EL (cell line): ENCODE data around the gene HNRNPLL.

Source experiments
- DNase-seq: peaks from one replicate; pipeline ENCODE4 v3.0.0-alpha.2; 2016

Gene HNRNPLL

GRCh38 chr2:38590053-38590452 is 12.7 kb downstream of the HNRNPLL start:
- DNase-seq = no peak

DNA sequence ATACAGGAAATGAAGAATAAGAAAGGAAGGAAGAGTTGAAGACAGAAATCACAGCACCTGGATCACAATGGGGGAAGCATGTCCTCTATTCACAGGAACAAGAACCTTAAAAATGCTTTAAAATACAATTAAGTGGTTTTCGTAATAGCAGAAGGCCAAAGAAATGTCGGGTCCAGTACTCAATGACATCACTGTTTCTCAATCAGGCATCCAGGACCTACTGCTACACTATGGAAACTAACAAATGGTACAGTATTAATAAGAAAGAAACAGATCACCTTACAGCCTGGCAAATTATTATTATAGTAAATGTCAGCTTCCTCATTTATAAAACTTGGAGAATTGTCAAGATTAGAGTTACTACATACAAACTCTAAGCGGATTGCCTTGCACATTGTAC is 15.8 kb downstream of the HNRNPLL start:
- DNase-seq = no peak

- no peak for DNase-seq
These were observed 17.8 kb downstream of the HNRNPLL start for GRCh38 chr2:38584881-38585280.

- no peak for DNase-seq
These were observed 18.7 kb downstream of the HNRNPLL start for GRCh38 chr2:38583994-38584393.

DNA sequence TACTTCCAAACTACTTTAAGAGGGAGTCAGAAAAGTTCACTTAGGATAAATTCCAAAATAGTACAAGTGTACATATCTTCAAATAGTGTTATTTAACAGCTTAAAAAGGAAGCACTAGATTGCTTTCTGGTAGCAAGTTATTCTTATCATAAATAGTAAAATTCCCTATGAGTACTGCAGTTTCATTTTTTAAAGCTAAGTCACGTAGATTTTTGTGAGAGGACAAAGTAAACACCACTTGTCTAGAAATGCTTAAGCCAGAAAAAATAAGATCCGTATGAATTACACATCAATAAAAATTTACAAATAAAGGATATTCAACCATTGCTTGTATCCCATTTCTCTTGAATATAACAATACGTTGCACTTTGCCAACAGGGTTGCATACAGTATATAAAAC is 19.2 kb downstream of the HNRNPLL start:
- no peak for DNase-seq

DNA sequence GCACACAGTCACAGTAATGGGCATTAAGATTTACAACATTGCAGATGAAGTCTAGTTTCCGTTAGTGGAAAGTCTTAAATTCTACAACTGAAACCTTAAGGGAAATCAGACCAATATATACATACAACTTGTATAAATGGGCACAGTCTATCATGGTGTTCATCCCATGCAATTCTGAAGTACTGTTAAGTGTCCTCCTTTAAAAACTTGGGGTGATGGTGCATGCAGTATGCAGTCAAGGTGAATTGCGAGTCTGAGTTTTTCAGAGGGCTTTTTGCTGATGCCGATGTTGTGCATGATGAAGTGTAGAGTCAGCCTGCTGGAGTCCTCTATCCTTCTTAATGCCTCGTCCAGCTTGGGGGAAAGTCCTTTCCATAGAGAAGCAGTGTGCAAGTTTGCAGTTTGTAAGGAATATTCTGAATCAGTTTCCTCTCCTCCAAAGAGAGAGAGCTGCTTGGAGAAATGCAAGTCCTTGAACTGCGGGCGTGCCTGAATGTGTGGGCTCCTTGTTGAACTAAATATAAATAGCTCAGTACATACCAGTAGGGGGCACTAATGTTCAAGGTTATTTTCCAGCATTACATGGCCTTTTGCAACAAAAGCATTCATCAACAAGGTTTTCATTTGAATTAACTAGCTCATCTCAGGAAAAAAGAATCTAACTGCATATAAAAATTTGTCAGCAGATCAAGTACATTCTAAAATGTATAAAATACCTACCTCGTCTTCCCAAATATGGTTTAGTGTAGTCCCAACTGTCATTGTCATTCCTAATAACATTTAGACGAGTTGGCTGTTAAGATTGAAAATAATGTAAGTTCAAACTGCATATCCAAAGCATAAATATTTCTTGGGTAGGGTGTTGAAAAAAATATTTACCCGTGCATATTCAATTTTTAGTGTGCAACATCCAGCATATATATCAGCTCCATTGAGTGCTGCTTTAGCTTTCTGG is 21.3 kb downstream of the HNRNPLL start:
- DNase-seq = peak; percentile 65

GRCh38 chr2:38580115-38580636 is 22.6 kb downstream of the HNRNPLL start:
- no peak for DNase-seq

GRCh38 chr2:38578832-38579231 is 23.9 kb downstream of the HNRNPLL start:
- no peak for DNase-seq

DNA sequence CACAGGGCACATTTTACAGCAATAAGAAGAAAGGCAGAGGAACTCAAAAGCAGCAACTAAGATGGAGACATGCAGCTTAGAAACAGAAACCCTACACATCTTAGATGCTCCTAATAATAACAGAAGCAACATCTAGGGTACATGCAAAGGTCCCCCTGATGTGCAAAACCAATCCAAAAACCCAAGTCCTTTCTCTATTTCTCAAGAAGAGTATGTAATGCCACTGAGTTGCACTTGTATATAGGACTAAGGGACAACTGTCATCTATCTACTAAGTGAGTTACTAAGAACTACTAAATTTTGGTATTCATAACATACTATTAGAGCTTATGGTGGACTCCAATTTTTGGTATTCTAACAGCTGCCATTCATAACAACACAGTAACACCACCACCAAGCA is 28.4 kb downstream of the HNRNPLL start:
- no peak for DNase-seq

DNA sequence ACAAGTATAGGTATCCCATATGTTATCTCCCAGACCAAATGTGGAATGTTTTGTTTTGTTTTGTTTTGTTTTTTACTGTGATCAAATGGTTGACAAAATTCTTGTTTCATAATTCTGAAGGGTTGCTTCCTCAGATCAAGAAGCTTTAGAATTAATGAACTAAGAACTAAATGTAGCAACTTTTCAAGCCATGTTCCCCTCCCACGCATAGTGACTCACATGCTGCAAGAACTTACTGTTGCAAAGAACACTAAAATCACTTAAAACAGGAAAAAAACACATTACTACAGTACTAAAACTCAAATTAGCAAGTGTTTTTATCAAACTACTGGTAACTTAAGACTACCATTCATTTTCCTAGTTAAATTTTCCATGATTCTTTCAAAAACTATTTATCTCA is 30.6 kb downstream of the HNRNPLL start:
- peak; percentile 50 for DNase-seq

- no peak for DNase-seq
These were observed 31.5 kb downstream of the HNRNPLL start for GRCh38 chr2:38571193-38571592.

- no peak for DNase-seq
These were observed 33.8 kb downstream of the HNRNPLL start for GRCh38 chr2:38568724-38569436.

- no peak for DNase-seq
These were observed 37.4 kb downstream of the HNRNPLL start for GRCh38 chr2:38565333-38565732.

DNA sequence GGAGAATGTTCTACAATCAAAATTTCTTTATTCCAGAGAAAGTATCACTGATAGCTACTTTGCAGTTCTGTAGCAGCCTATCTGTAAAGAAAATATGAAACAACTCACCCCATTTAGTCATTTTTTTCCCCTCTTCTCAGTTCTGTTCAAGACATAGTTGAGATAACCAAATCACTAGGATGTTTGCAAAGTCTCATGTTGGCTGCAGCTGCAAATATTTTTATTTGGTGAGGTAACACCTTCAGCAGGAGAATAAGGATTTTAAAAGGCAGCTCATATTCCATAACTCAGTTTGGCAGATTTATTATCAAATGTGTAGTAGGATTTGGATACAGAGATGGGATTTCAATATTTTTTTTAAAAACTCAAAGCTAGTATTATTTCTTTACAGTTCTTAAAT is 41.0 kb downstream of the HNRNPLL start:
- no peak for DNase-seq

GRCh38 chr2:38560092-38560491 is 42.6 kb downstream of the HNRNPLL start:
- no peak for DNase-seq

DNA sequence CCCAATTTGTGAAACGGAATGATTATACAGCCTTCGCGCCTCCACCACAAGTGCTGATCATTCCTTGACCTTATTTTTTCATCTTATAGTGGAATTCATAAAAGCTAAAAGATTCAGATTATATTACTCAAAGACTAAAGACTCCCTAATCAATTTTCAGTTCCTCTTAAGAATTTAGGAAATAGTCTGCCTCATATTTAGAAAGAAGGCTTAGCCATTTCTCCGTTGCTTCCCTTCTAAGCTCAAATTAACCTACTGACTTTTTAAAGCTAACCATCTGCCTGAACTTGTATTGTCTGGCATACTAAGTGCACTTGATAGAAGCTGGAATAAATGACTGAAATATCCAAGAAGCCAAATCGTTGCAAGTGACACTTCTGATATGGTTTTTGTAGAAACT is 44.7 kb downstream of the HNRNPLL start:
- DNase-seq = no peak

- DNase-seq = no peak
These were observed 45.5 kb downstream of the HNRNPLL start for GRCh38 chr2:38557217-38557616.

DNA sequence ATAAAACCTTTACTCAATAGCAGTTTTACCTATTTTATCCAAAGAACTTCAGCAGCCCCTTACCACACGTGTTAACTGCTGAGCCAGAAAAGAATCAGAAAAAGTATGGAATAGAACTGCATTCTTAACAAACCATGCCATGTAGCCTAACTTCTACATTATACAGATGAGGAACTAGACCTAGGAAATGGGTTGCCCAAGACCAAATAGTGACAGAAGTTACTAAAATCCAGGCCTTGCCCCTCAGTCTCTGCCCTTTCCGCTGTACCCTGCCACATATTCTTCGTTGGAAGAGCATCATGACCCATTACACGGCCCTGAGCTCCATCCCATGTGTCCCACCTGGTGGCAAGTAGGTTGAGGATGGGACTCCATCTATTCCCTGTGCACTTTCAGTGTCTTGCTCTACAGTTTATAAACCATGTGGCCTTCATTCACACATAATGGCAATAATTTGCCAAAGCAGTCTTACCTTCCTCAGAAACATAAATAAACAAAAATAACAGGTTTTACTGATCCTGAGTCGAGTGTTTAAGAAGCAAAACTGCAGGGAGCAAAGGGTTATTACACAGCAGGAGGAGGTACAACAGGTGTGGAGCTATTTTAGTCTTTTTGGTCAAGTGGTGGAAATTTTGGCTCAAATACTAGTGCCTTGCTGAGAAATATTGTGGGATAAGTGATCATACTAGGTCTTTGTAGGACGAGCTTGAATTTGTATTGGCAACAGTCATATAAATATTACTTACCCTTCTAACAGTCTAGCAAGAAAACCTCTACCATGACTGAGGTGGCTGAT is 46.5 kb downstream of the HNRNPLL start:
- DNase-seq = no peak

- DNase-seq = peak; percentile 18
These were observed 47.6 kb downstream of the HNRNPLL start for GRCh38 chr2:38554973-38555595.

DNA sequence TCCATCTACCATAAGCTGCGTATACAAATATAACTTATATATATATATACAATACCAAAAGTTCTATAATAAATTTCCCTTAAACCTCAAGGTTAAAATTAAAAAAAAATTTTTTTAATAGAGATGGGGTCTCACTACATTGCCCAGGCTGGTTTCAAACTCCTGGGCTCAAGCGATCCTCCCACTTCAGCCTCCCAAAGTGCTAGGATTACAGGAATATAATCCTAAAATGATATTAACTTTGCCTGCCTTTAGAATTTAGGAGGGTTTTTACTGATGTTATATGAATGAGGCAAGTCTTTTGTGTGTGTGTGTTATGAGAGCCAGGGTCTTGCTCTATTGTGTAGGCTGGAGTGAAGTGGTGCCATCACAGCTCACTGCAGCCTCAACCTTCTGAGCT is 49.2 kb downstream of the HNRNPLL start:
- DNase-seq = no peak

DNA sequence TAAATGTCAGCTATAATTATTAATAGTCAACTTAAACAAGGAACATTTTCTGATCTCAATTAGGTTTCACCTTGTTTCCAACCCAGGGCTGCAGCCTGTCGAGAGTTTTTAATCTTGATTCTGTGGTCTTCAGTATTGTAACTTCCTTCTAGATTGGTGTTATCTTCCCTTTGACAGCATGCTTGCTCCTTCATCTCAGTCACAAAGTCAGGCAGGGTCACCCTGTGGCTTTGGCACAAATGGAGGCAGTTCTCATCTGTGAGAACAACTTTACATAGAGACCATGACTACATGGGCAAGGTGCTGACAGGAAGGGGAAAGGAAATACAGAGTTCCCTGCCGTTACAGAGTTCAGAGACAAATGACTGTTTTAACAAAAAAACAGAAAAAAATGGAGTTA is 50.5 kb downstream of the HNRNPLL start:
- no peak for DNase-seq

- no peak for DNase-seq
These were observed 51.0 kb downstream of the HNRNPLL start for GRCh38 chr2:38551746-38552145.

GRCh38 chr2:38551171-38551570 is 51.6 kb downstream of the HNRNPLL start:
- no peak for DNase-seq
